HCT116 (cell line): ENCODE measurements around the gene PRPF6. TPM values are rescaled to one million over a fixed set of nuclear protein-coding genes. Genes with fewer than 3 reads are reported as not detected.

ENCODE experiments used
- ATAC-seq: fragments of 200-7000 bp; cut with Tn5 transposase; 2 replicates; pipeline ENCODE4 v1.9.1; 2020; ENCODE audit warnings: mild to moderate bottlenecking, moderate library complexity
- BruUV-seq: library from RNA; stranded (reverse); fragments of 400-500 nt; replicated peaks from 2 replicates; lab custom pipeline; 2021; lab: Mats Ljungman, UMichigan
- CTCF ChIA-PET: fragments of 300-600 bp; sonication (Branson Sonifier 250); formaldehyde crosslinking; loops from one replicate; lab custom pipeline; 2021; ENCODE audit warnings: antibody characterized with exemption; lab: Charles Lee
- POLR2A ChIA-PET: fragments of 300-600, 350-600 bp; sonication (Branson Sonifier 250); formaldehyde crosslinking; loops from one replicate; lab custom pipeline; 2021; ENCODE audit warnings: antibody characterized with exemption; lab: Charles Lee
- RAD21 ChIA-PET, 2 experiments: fragments of 300-600 bp; sonication (Branson Sonifier 250); formaldehyde crosslinking; loops; one replicate each; lab custom pipeline; 2023; ENCODE audit warnings: low total read pairs in 2 of 2; ENCODE audit not compliant: uncharacterized antibody in 2 of 2, unreplicated experiment in 2 of 2, low non-redundant PET in 1 of 2; lab: Charles Lee
- DNase-seq: peaks from one replicate; pipeline ENCODE4 v3.0.0-alpha.2; 2010; ENCODE audit warnings: low read depth, low spot score
- H2AFZ ChIP-seq: fragments of 200-600 bp; shearing (Covaris generic), sonication (generic); 2 replicates; pipeline ENCODE4 v1.6.1; 2017; ENCODE audit warnings: low read depth, mixed run types, mixed read lengths, antibody characterized with exemption, low read length; ENCODE audit not compliant: poor library complexity, severe bottlenecking
- H3K27ac ChIP-seq: 2 replicates; pipeline ENCODE4 v1.5.1; 2012; ENCODE audit warnings: low read depth, low read length
- H3K27me3 ChIP-seq: fragments of 200-600 bp; sonication (generic); 2 replicates; pipeline ENCODE4 v1.6.1; 2016; ENCODE audit warnings: mixed run types, low read length, mixed read lengths; ENCODE audit not compliant: insufficient read depth
- H3K36me3 ChIP-seq, 2 experiments: fragments of 200-500 bp in 1 of 2; fragments of 200-600 bp in 1 of 2; sonication (Bioruptor generic) in 1 of 2; sonication (generic) in 1 of 2; 2 replicates each; pipeline versions ENCODE4 v1.5.1 to v1.6.1; 2014 to 2016; ENCODE audit warnings: low read length in 2 of 2, inconsistent platforms in 1 of 2, mixed read lengths in 1 of 2, mixed run types in 1 of 2; ENCODE audit not compliant: insufficient read depth in 2 of 2, control insufficient read depth in 1 of 2
- H3K4me1 ChIP-seq, 2 experiments: fragments of 200-600 bp in 1 of 2; sonication (generic) in 1 of 2; 2 replicates each; pipeline versions ENCODE4 v1.5.1 to v1.6.1; 2012 to 2017; ENCODE audit warnings: low read length in 2 of 2, inconsistent platforms in 1 of 2, mild to moderate bottlenecking in 1 of 2, mixed read lengths in 1 of 2, mixed run types in 1 of 2, moderate library complexity in 1 of 2; ENCODE audit not compliant: insufficient read depth in 2 of 2, control insufficient read depth in 1 of 2
- H3K4me2 ChIP-seq: fragments of 200-600 bp; sonication (generic); 2 replicates; pipeline ENCODE4 v1.6.1; 2017; ENCODE audit warnings: mixed run types, low read length, mixed read lengths
- H3K4me3 ChIP-seq, 2 experiments: fragments of 200-600 bp in 1 of 2; sonication (generic) in 1 of 2; replicated peaks in 1 of 2; 2 replicates each; pipeline ENCODE4 v1.5.1; 2011 to 2016; ENCODE audit warnings: low read length in 2 of 2, control low read depth in 1 of 2, low read depth in 1 of 2, mild to moderate bottlenecking in 1 of 2, mixed read lengths in 1 of 2, mixed run types in 1 of 2
- H3K79me2 ChIP-seq: fragments of 200-600 bp; sonication (generic); 2 replicates; pipeline ENCODE4 v1.6.1; 2017; ENCODE audit warnings: mild to moderate bottlenecking, mixed run types, low read length, moderate library complexity, mixed read lengths; ENCODE audit not compliant: insufficient read depth
- H3K9ac ChIP-seq: fragments of 200-600 bp; sonication (generic); 2 replicates; pipeline ENCODE4 v1.6.1; 2016; ENCODE audit warnings: low read length, mixed read lengths
- H3K9me2 ChIP-seq: fragments of 200-600 bp; sonication (generic), shearing (Covaris generic); 2 replicates; pipeline ENCODE4 v1.6.1; 2017; ENCODE audit warnings: mixed run types, mild to moderate bottlenecking, moderate library complexity; ENCODE audit not compliant: insufficient read depth
- H3K9me3 ChIP-seq, 2 experiments: fragments of 200-500 bp in 1 of 2; fragments of 200-600 bp in 1 of 2; sonication (Bioruptor generic) in 1 of 2; sonication (generic) in 1 of 2; 2 replicates each; pipeline ENCODE4 v1.6.1; 2014 to 2017; ENCODE audit warnings: low read length in 2 of 2, mixed read lengths in 2 of 2, inconsistent platforms in 1 of 2, low read depth in 1 of 2, mild to moderate bottlenecking in 1 of 2, mixed run types in 1 of 2, moderate library complexity in 1 of 2; ENCODE audit not compliant: control insufficient read depth in 1 of 2, insufficient read depth in 1 of 2
- H4K20me1 ChIP-seq: fragments of 200-600 bp; sonication (generic), shearing (Covaris generic); 2 replicates; pipeline ENCODE4 v1.6.1; 2017; ENCODE audit warnings: mixed run types, mild to moderate bottlenecking, moderate library complexity; ENCODE audit not compliant: insufficient read depth
- ATF3 ChIP-seq: IDR thresholded peaks from 2 replicates; pipeline ENCODE4 v1.6.1; 2012
- CTCF ChIP-seq, 3 experiments: fragments of 200-600 bp in 1 of 3; sonication (generic) in 1 of 3; IDR thresholded peaks in 2 of 3; conservative IDR thresholded peaks in 1 of 3; 2 replicates each; pipeline ENCODE4 v1.5.1; 2012 to 2017; ENCODE audit warnings: low read depth in 2 of 3, low read length in 2 of 3, antibody characterized with exemption in 1 of 3, borderline replicate concordance in 1 of 3, control low read depth in 1 of 3, mild to moderate bottlenecking in 1 of 3, mixed read lengths in 1 of 3, mixed run types in 1 of 3, moderate library complexity in 1 of 3; ENCODE audit not compliant: insufficient read depth in 1 of 3
- EGR1 ChIP-seq: IDR thresholded peaks from 2 replicates; pipeline ENCODE4 v1.6.1; 2012; ENCODE audit warnings: low read depth
- POLR2AphosphoS5 ChIP-seq: IDR thresholded peaks from 2 replicates; pipeline ENCODE4 v1.6.1; 2011; ENCODE audit warnings: mild to moderate bottlenecking, low read depth, low read length, moderate library complexity
- RAD21 ChIP-seq: IDR thresholded peaks from 2 replicates; pipeline ENCODE4 v1.6.1; 2012; ENCODE audit warnings: low read depth, mild to moderate bottlenecking
- SIN3A ChIP-seq: IDR thresholded peaks from 2 replicates; pipeline ENCODE4 v1.6.1; 2012; ENCODE audit warnings: low read depth
- SP1 ChIP-seq: IDR thresholded peaks from 2 replicates; pipeline ENCODE4 v1.6.1; 2012; ENCODE audit warnings: low read depth
- SRF ChIP-seq: IDR thresholded peaks from 2 replicates; pipeline ENCODE4 v1.6.1; 2012; ENCODE audit warnings: low read depth
- ZNF274 ChIP-seq: fragments of 200-500 bp; sonication (Bioruptor generic); IDR thresholded peaks from 2 replicates; pipeline ENCODE4 v1.6.1; 2014; ENCODE audit warnings: mild to moderate bottlenecking, low read depth, low read length, inconsistent platforms
- intact Hi-C: fragments of 100-400 bp; cut with micrococcal nuclease; formaldehyde crosslinking; loops from 2 replicates; pipeline ENCODE4 v1.10.0; 2022
- total RNA-seq: library from RNA; stranded (reverse); gene quantifications from one replicate; pipeline ENCODE4 v1.2.1, GENCODE V29; 2021; ENCODE audit not compliant: unreplicated experiment

The PRPF6 gene
- total RNA-seq, 1 experiment from 2014 or later = 74.9 TPM

DNA sequence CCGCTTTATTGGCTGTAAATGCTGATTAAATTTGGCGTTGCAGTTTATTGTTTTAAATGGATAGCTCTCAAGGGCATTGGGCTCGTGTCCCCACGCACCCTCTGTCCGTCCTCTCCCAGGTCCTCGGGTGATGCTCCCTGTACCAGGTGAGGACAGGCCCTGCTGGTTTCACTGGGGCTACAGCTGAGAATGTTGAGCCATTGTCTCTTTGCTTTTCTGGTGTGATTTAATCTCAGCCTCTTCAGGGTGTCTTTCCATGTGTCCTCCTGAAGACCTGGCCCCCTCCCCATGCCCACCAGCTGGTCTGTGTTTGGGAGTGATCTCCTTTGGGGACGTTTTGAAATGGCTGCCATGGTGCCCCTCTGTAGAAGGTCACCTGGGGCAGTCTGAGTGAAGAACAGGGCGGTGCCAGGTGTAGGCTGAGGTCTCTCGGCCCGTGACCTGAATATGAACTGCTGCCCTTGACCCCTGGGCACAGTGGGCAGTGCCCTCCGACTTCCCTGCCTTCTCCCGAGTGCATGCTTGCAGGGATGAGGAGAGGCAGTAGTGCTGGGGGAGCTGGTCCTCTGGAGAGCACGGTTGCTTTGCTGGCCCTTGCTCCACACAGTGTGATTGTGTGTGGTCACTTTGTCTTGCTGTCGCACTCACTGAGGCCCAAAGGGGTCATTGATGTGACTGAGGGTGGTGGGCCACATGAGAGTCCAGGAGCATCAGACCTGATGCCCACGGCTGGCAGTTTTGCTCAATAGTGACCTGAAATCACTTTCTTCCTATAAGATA lies 42.6 kb downstream of the PRPF6 start:
- no peak for ATAC-seq
- H3K9ac ChIP-seq = no peak overlapping the region

More for the DNA sequence above, 42.6 kb downstream of the PRPF6 start:
- DNase-seq = no peak
- H3K4me1 ChIP-seq = no peaks in the 10 kb centered on the region
- H3K27me3 ChIP-seq = no peaks in the 10 kb centered on the region
- BruUV-seq = no TSS peak
- no peaks in the 10 kb centered on the region for H3K9me2 ChIP-seq
- intact Hi-C loops = no loop called here
- no peak overlapping the region for H3K27ac ChIP-seq
- no peak overlapping the region for H3K4me2 ChIP-seq
- peaks cover 37 to 44% of the 10 kb centered on the region in 2 experiments for H3K36me3 ChIP-seq
- H3K4me3 ChIP-seq = no peak overlapping the region
- RAD21 ChIA-PET = no interaction called here
- no peaks in the 10 kb centered on the region for H3K79me2 ChIP-seq
- no peak overlapping the region for H2AFZ ChIP-seq
- H4K20me1 ChIP-seq = no peaks in the 10 kb centered on the region
- CTCF ChIA-PET = interaction anchor here (0.6 kb wide), 1 partner anchor 38 kb away, joined by 3 read pairs; no protein-coding TSS in a partner anchor
- POLR2A ChIA-PET = no interaction called here
- TF ChIP-seq RAD21 (no peak), ATF3 (no peak), SRF (no peak), ZNF274 (no peak), SIN3A (no peak), SP1 (no peak), EGR1 (no peak), CTCF (IDR thresholded peaks at IDR 0.05 in 2 of 3, conservative IDR thresholded peaks at IDR 0.05 in 1 of 3; ENCODE audit: borderline replicate concordance in 1 of 3, insufficient read depth in 1 of 3, low read depth in 2 of 3, low read length in 2 of 3) (no peak), POLR2AphosphoS5 (no peak)
- TF ChIP-seq, all 23 proteins: peak for 0
- H3K9me3 ChIP-seq = no peaks in the 10 kb centered on the region
